Measurements from ENCODE around the gene CA5A.

- no peak for TF ChIP-seq CTCF (IDR thresholded peaks at IDR 0.05)
- TF ChIP-seq POLR2AphosphoS5 (IDR thresholded peaks at IDR 0.05) = no peak
These were observed 18.8 kb downstream of the CA5A start for GRCh38 chr16:87917503-87917902.

Data from esophagus muscularis mucosa (tissue), 3 donors.